Measurements from ENCODE around the gene MYO1B. TPM values are rescaled to one million over a fixed set of nuclear protein-coding genes. Genes with fewer than 3 reads are reported as not detected.

The MYO1B gene
- total RNA-seq, 1 experiment from 2014 or later = 241 TPM

GRCh38 chr2:191199929-191200512 lies 45.2 kb upstream of the MYO1B start:
- CTCF ChIA-PET = no interaction called here
- Mint-ChIP-seq H3K27ac (ENCODE audit: low read depth, unreplicated experiment) (peak overlapping the region; percentile 3), H3K4me3 (ENCODE audit: unreplicated experiment) (no peak overlapping the region), H3K9me3 (ENCODE audit: unreplicated experiment) (no peaks in the 10 kb centered on the region), H3K36me3 (ENCODE audit: insufficient read depth, unreplicated experiment) (no peaks in the 10 kb centered on the region), H3K4me1 (ENCODE audit: insufficient read depth, unreplicated experiment) (peaks cover 24% of the 10 kb centered on the region), H3K27me3 (ENCODE audit: insufficient read depth, unreplicated experiment) (no peaks in the 10 kb centered on the region)
- DNase-seq (ENCODE audit: unreplicated experiment) = no peak
- no TSS peak for BruUV-seq (replicated peaks)
- POLR2A ChIA-PET = interaction anchor here (0.7 to 9.8 kb wide), 2 partner anchors 21 to 28 kb away, joined by 3 to 89 read pairs; no protein-coding TSS in a partner anchor
- intact Hi-C loops (cut with micrococcal nuclease) = no loop called here
- TF ChIP-seq, protein P1, sequence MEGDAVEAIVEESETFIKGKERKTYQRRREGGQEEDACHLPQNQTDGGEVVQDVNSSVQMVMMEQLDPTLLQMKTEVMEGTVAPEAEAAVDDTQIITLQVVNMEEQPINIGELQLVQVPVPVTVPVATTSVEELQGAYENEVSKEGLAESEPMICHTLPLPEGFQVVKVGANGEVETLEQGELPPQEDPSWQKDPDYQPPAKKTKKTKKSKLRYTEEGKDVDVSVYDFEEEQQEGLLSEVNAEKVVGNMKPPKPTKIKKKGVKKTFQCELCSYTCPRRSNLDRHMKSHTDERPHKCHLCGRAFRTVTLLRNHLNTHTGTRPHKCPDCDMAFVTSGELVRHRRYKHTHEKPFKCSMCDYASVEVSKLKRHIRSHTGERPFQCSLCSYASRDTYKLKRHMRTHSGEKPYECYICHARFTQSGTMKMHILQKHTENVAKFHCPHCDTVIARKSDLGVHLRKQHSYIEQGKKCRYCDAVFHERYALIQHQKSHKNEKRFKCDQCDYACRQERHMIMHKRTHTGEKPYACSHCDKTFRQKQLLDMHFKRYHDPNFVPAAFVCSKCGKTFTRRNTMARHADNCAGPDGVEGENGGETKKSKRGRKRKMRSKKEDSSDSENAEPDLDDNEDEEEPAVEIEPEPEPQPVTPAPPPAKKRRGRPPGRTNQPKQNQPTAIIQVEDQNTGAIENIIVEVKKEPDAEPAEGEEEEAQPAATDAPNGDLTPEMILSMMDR (IDR thresholded peaks at IDR 0.05; ENCODE audit: unreplicated experiment) = no peak

DNA sequence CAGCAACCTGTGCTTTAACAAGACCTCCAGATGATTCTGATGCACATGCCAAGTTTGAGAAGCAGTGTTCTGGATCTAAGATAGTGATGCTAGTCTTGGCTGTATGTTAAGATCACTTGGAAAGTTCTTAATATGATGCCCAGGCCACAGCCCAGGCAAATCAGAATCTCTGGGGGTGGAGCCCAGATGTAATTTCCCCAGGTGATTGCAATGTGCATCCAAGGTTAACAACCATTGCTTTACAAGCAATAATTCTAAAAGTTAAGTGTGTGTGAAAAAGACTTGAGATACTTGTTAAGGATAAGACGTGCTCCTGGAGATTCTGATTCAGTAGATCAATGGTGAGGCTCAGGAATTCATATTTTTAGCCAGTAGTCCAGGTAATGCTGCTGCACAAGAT lies 44.3 kb upstream of the MYO1B start:
- BruUV-seq (replicated peaks) = no TSS peak
- POLR2A ChIA-PET = interaction anchor here (0.6 to 9.8 kb wide), 4 partner anchors 22 to 61 kb away, joined by 4 to 89 read pairs (median 26); no protein-coding TSS in a partner anchor
- Mint-ChIP-seq H3K27ac (ENCODE audit: low read depth, unreplicated experiment) (peak overlapping the region; percentile 98), H3K9me3 (ENCODE audit: unreplicated experiment) (peaks cover 3% of the 10 kb centered on the region), H3K36me3 (ENCODE audit: insufficient read depth, unreplicated experiment) (no peaks in the 10 kb centered on the region), H3K4me3 (ENCODE audit: unreplicated experiment) (no peak overlapping the region), H3K27me3 (ENCODE audit: insufficient read depth, unreplicated experiment) (no peaks in the 10 kb centered on the region), H3K4me1 (ENCODE audit: insufficient read depth, unreplicated experiment) (peaks cover 23% of the 10 kb centered on the region)
- CTCF ChIA-PET = interaction anchor here (0.8 kb wide), 2 partner anchors 20 to 301 kb away, joined by 3 to 10 read pairs; no protein-coding TSS in a partner anchor
- DNase-seq (ENCODE audit: unreplicated experiment) = no peak
- TF ChIP-seq, protein P1 (IDR thresholded peaks at IDR 0.05; ENCODE audit: unreplicated experiment) = no peak
- intact Hi-C loops (cut with micrococcal nuclease) = no loop called here

GRCh38 chr2:191202209-191202721 lies 42.9 kb upstream of the MYO1B start:
- intact Hi-C loops (cut with micrococcal nuclease) = loop anchor here (2.0 kb wide), 2 partner anchors 23 to 31 kb away; no protein-coding TSS in a partner anchor
- ChIA-PET POLR2A (interaction anchor here (0.7 to 9.8 kb wide), 13 partner anchors 9 to 152 kb away, joined by 3 to 89 read pairs (median 5); no protein-coding TSS in a partner anchor), CTCF (interaction anchor here (0.6 to 1.0 kb wide), 6 partner anchors 17 to 45 kb away, joined by 3 read pairs; no protein-coding TSS in a partner anchor)
- no peaks in the 10 kb centered on the region for H3K27me3 Mint-ChIP-seq (ENCODE audit: insufficient read depth, unreplicated experiment)
- H3K4me3 Mint-ChIP-seq (ENCODE audit: unreplicated experiment) = peak overlapping the region; percentile 49
- TF ChIP-seq, protein P1 (IDR thresholded peaks at IDR 0.05; ENCODE audit: unreplicated experiment) = no peak
- peaks cover 23% of the 10 kb centered on the region for H3K4me1 Mint-ChIP-seq (ENCODE audit: insufficient read depth, unreplicated experiment)
- peak overlapping the region; percentile 98 for H3K27ac Mint-ChIP-seq (ENCODE audit: low read depth, unreplicated experiment)
- BruUV-seq (replicated peaks) = no TSS peak
- no peaks in the 10 kb centered on the region for H3K36me3 Mint-ChIP-seq (ENCODE audit: insufficient read depth, unreplicated experiment)
- peak; percentile 88 for DNase-seq (ENCODE audit: unreplicated experiment)
- peaks cover 13% of the 10 kb centered on the region for H3K9me3 Mint-ChIP-seq (ENCODE audit: unreplicated experiment)

- DNase-seq (ENCODE audit: unreplicated experiment) = peak; percentile 69
- intact Hi-C loops (cut with micrococcal nuclease) = loop anchor here (2.0 kb wide), 2 partner anchors 24 to 32 kb away; no protein-coding TSS in a partner anchor
- ChIA-PET CTCF (interaction anchor here (0.8 to 0.9 kb wide), 3 partner anchors 16 to 20 kb away, joined by 3 read pairs; no protein-coding TSS in a partner anchor), POLR2A (interaction anchor here (0.7 to 9.8 kb wide), 9 partner anchors 15 to 101 kb away, joined by 3 to 89 read pairs (median 9); no protein-coding TSS in a partner anchor)
- Mint-ChIP-seq H3K27ac (ENCODE audit: low read depth, unreplicated experiment) (peak overlapping the region; percentile 98), H3K4me1 (ENCODE audit: insufficient read depth, unreplicated experiment) (peaks cover 23% of the 10 kb centered on the region), H3K36me3 (ENCODE audit: insufficient read depth, unreplicated experiment) (no peaks in the 10 kb centered on the region), H3K27me3 (ENCODE audit: insufficient read depth, unreplicated experiment) (no peaks in the 10 kb centered on the region), H3K4me3 (ENCODE audit: unreplicated experiment) (peak overlapping the region; percentile 49), H3K9me3 (ENCODE audit: unreplicated experiment) (peaks cover 13% of the 10 kb centered on the region)
- TF ChIP-seq, protein P1 (IDR thresholded peaks at IDR 0.05; ENCODE audit: unreplicated experiment) = no peak
- BruUV-seq (replicated peaks) = no TSS peak
Measured at GRCh38 chr2:191202881-191203397, 42.3 kb upstream of the MYO1B start.

Data from MCF 10A (cell line).